Suprapubic skin (tissue), 4 donors: ENCODE measurements around the gene TTLL1. TPM values are rescaled to one million over a fixed set of nuclear protein-coding genes. Genes with fewer than 3 reads are reported as not detected.

Experiments used
- DNase-seq, 2 donors: peaks; one replicate each; pipeline ENCODE4 v3.0.0-alpha.2; 2019; ENCODE audit warnings: low spot score in 2 of 2
- H3K27ac ChIP-seq: fragments of 200-600 bp; sonication (generic); one replicate; pipeline ENCODE4 v1.5.1; 2019
- H3K27me3 ChIP-seq: fragments of 200-600 bp; sonication (generic); one replicate; pipeline ENCODE4 v1.5.1; 2019
- H3K36me3 ChIP-seq: fragments of 200-600 bp; sonication (generic); one replicate; pipeline ENCODE4 v1.5.1; 2019
- H3K4me1 ChIP-seq: fragments of 200-600 bp; sonication (generic); one replicate; pipeline ENCODE4 v1.5.1; 2019
- H3K4me3 ChIP-seq: fragments of 200-600 bp; sonication (generic); one replicate; pipeline ENCODE4 v1.5.1; 2019; ENCODE audit warnings: mild to moderate bottlenecking
- H3K9me3 ChIP-seq: fragments of 200-600 bp; sonication (generic); one replicate; pipeline ENCODE4 v1.5.1; 2019
- CTCF ChIP-seq, 2 donors: fragments of 200-600 bp in 1 of 2; fragments of 450-650 bp in 1 of 2; sonication (generic) in 1 of 2; IDR thresholded peaks; one replicate each; pipeline ENCODE4 v1.5.1; 2016 to 2019; ENCODE audit warnings: antibody characterized with exemption in 2 of 2, mild to moderate bottlenecking in 1 of 2, moderate library complexity in 1 of 2
- EP300 ChIP-seq: sonication (generic); formaldehyde crosslinking; IDR thresholded peaks from one replicate; pipeline ENCODE4 v1.6.1; 2017; ENCODE audit warnings: antibody characterized with exemption
- POLR2A ChIP-seq, 2 donors: fragments of 450-650 bp; IDR thresholded peaks; one replicate each; pipeline ENCODE4 v1.6.1; 2017; ENCODE audit warnings: antibody characterized with exemption in 2 of 2, mild to moderate bottlenecking in 2 of 2, moderate library complexity in 2 of 2
- POLR2AphosphoS5 ChIP-seq, 3 donors: sonication (generic); formaldehyde crosslinking; IDR thresholded peaks; one replicate each; pipeline ENCODE4 v1.6.1; 2017; ENCODE audit warnings: antibody characterized with exemption in 3 of 3
- WGBS: methylation state at CpG from one replicate; pipeline ENCODE4 v1.1.5; 2018; 5-methylcytosine and 5-hydroxymethylcytosine counted together
- total RNA-seq, 4 donors: library from RNA; depleted of rRNA; stranded (reverse); fragments of >200 nt; gene quantifications; one replicate each; pipeline ENCODE4 v1.1.0, GENCODE V29; 2016

The TTLL1 gene
- total RNA-seq, 4 donors from 2014 or later: 4.3 to 8.7 (median 5.0) TPM

- peaks cover 4% of the 10 kb centered on the region for H3K9me3 ChIP-seq
- no peaks in the 10 kb centered on the region for H3K36me3 ChIP-seq
- H3K4me3 ChIP-seq: no peak overlapping the region
- no peak overlapping the region for H3K27ac ChIP-seq
- 37% methylated on average over 5 of the region's 5 CpGs for WGBS
- peaks cover 6% of the 10 kb centered on the region for H3K4me1 ChIP-seq
- TF ChIP-seq EP300 (no peak), POLR2A (IDR thresholded peaks at IDR 0.05) (no peak), POLR2AphosphoS5 (IDR thresholded peaks at IDR 0.05) (no peak), CTCF (IDR thresholded peaks at IDR 0.05) (no peak)
- no peaks in the 10 kb centered on the region for H3K27me3 ChIP-seq
- DNase-seq: no peak
Observed at GRCh38 chr22:43100225-43100624, 11.0 kb upstream of the TTLL1 start.

GRCh38 chr22:43099095-43099494 is 9.9 kb upstream of the TTLL1 start:
- DNase-seq: no peak
- Histone ChIP-seq H3K9me3 (peaks cover 4% of the 10 kb centered on the region), H3K27me3 (no peaks in the 10 kb centered on the region), H3K27ac (no peak overlapping the region), H3K36me3 (no peaks in the 10 kb centered on the region), H3K4me3 (no peak overlapping the region), H3K4me1 (peaks cover 11% of the 10 kb centered on the region)
- 42% methylated on average over 4 of the region's 4 CpGs for WGBS
- no peak for TF ChIP-seq CTCF (IDR thresholded peaks at IDR 0.05)
- TF ChIP-seq POLR2AphosphoS5 (IDR thresholded peaks at IDR 0.05): no peak
- TF ChIP-seq EP300: no peak
- TF ChIP-seq POLR2A (IDR thresholded peaks at IDR 0.05): no peak

GRCh38 chr22:43098356-43098755 is 9.2 kb upstream of the TTLL1 start:
- TF ChIP-seq POLR2AphosphoS5 (IDR thresholded peaks at IDR 0.05) (no peak), POLR2A (IDR thresholded peaks at IDR 0.05) (no peak), EP300 (no peak), CTCF (IDR thresholded peaks at IDR 0.05) (no peak)
- WGBS: 41% methylated on average over 4 of the region's 4 CpGs

GRCh38 chr22:43096420-43096819 is 7.2 kb upstream of the TTLL1 start:
- peaks cover 4% of the 10 kb centered on the region for H3K9me3 ChIP-seq
- no peaks in the 10 kb centered on the region for H3K36me3 ChIP-seq
- H3K27me3 ChIP-seq: no peaks in the 10 kb centered on the region
- DNase-seq: no peak
- H3K4me3 ChIP-seq: no peak overlapping the region
- H3K4me1 ChIP-seq: peaks cover 14% of the 10 kb centered on the region
- TF ChIP-seq EP300: no peak
- TF ChIP-seq POLR2AphosphoS5 (IDR thresholded peaks at IDR 0.05): no peak
- TF ChIP-seq POLR2A (IDR thresholded peaks at IDR 0.05): no peak
- no peak for TF ChIP-seq CTCF (IDR thresholded peaks at IDR 0.05)
- no peak overlapping the region for H3K27ac ChIP-seq
- WGBS: 93% methylated on average over 8 of the region's 8 CpGs

More at GRCh38 chr22:43098356-43098755, 9.2 kb upstream of the TTLL1 start:
- H3K4me3 ChIP-seq: no peak overlapping the region
- DNase-seq: no peak
- H3K4me1 ChIP-seq: peaks cover 14% of the 10 kb centered on the region
- peaks cover 4% of the 10 kb centered on the region for H3K9me3 ChIP-seq
- no peaks in the 10 kb centered on the region for H3K36me3 ChIP-seq
- H3K27ac ChIP-seq: no peak overlapping the region
- H3K27me3 ChIP-seq: no peaks in the 10 kb centered on the region

GRCh38 chr22:43094551-43094950 is 5.4 kb upstream of the TTLL1 start:
- peaks cover 17% of the 10 kb centered on the region for H3K4me1 ChIP-seq
- H3K27me3 ChIP-seq: no peaks in the 10 kb centered on the region
- no peak overlapping the region for H3K27ac ChIP-seq
- TF ChIP-seq CTCF (IDR thresholded peaks at IDR 0.05) (no peak), EP300 (no peak), POLR2AphosphoS5 (IDR thresholded peaks at IDR 0.05) (no peak), POLR2A (IDR thresholded peaks at IDR 0.05) (no peak)
- 53% methylated on average over 4 of the region's 4 CpGs for WGBS
- no peaks in the 10 kb centered on the region for H3K36me3 ChIP-seq
- no peak for DNase-seq
- H3K9me3 ChIP-seq: peaks cover 4% of the 10 kb centered on the region
- no peak overlapping the region for H3K4me3 ChIP-seq
